ENCODE measurements around the gene GALNT9. TPM values are rescaled to one million over a fixed set of nuclear protein-coding genes. Genes with fewer than 3 reads are reported as not detected.

GALNT9 gene
- polyA plus RNA-seq, 1 experiment: not detected

GRCh38 chr12:132374612-132375445 is 45.4 kb upstream of the GALNT9 start:
- ChIA-PET CTCF (interaction anchor here (0.9 to 1.4 kb wide), 3 partner anchors 9 to 221 kb away, joined by 3 to 5 read pairs (median 3); no protein-coding TSS in a partner anchor), POLR2A (interaction anchor here (0.6 kb wide), 1 partner anchor 313 kb away, joined by 6 read pairs; no protein-coding TSS in a partner anchor)
- TF ChIP-seq CTCF (IDR thresholded peaks at IDR 0.05; ENCODE audit: insufficient read depth, low read depth, low read length): no peak
- Histone ChIP-seq H3K4me3 (ENCODE audit: low read depth, low read length) (no peak overlapping the region), H3K36me3 (ENCODE audit: control insufficient read depth, insufficient read depth, low read length) (no peaks in the 10 kb centered on the region), H3K27me3 (ENCODE audit: control insufficient read depth, insufficient read depth, low read length) (peaks cover 16% of the 10 kb centered on the region)
- DNase-seq (ENCODE audit: low read depth): no peak

- H3K4me3 ChIP-seq (ENCODE audit: low read depth, low read length): no peak overlapping the region
- peak; percentile 40; the same call in 1 of the 2 replicates for TF ChIP-seq CTCF (IDR thresholded peaks at IDR 0.05; ENCODE audit: insufficient read depth, low read depth, low read length)
- no peak for DNase-seq (ENCODE audit: low read depth)
- no peaks in the 10 kb centered on the region for H3K36me3 ChIP-seq (ENCODE audit: control insufficient read depth, insufficient read depth, low read length)
- ChIA-PET POLR2A (interaction anchor here (0.6 kb wide), 1 partner anchor 312 kb away, joined by 6 read pairs; no protein-coding TSS in a partner anchor), CTCF (interaction anchor here (0.6 to 1.4 kb wide), 4 partner anchors 9 to 221 kb away, joined by 3 to 5 read pairs (median 3); no protein-coding TSS in a partner anchor)
- H3K27me3 ChIP-seq (ENCODE audit: control insufficient read depth, insufficient read depth, low read length): peaks cover 16% of the 10 kb centered on the region
Measured at GRCh38 chr12:132373901-132374611, 44.7 kb upstream of the GALNT9 start.

GRCh38 chr12:132367852-132368251 is 38.5 kb upstream of the GALNT9 start:
- H3K36me3 ChIP-seq (ENCODE audit: control insufficient read depth, insufficient read depth, low read length): no peaks in the 10 kb centered on the region
- no peaks in the 10 kb centered on the region for H3K27me3 ChIP-seq (ENCODE audit: control insufficient read depth, insufficient read depth, low read length)
- POLR2A ChIA-PET: no interaction called here
- CTCF ChIA-PET: no interaction called here
- no peak for DNase-seq (ENCODE audit: low read depth)
- H3K4me3 ChIP-seq (ENCODE audit: low read depth, low read length): no peak overlapping the region
- no peak for TF ChIP-seq CTCF (IDR thresholded peaks at IDR 0.05; ENCODE audit: insufficient read depth, low read depth, low read length)

- TF ChIP-seq CTCF (IDR thresholded peaks at IDR 0.05; ENCODE audit: insufficient read depth, low read depth, low read length): no peak
- ChIA-PET POLR2A (no interaction called here), CTCF (no interaction called here)
- H3K36me3 ChIP-seq (ENCODE audit: control insufficient read depth, insufficient read depth, low read length): no peaks in the 10 kb centered on the region
- H3K4me3 ChIP-seq (ENCODE audit: low read depth, low read length): no peak overlapping the region
- DNase-seq (ENCODE audit: low read depth): no peak
- H3K27me3 ChIP-seq (ENCODE audit: control insufficient read depth, insufficient read depth, low read length): no peaks in the 10 kb centered on the region
Measured at GRCh38 chr12:132367071-132367851, 37.9 kb upstream of the GALNT9 start.

Data from BJ (cell line).